Stimulated activated effector memory CD8-positive, alpha-beta T cell treated with anti-CD3 and anti-CD28 coated beads, Interleukin-12 subunit alpha, Interleukin-12 subunit beta, amount 100 ng/mL, for 72 hours (primary cell): Measurements from ENCODE around the gene CCDC18.
"Not testable (repeated sequence)": the region's sequence is repeated elsewhere in the genome, so short reads cannot be mapped to it uniquely, and the experiment has no call there.

Source experiments
- ATAC-seq: fragments of 150-1000 bp; cut with Tn5 transposase; 2 replicates; pipeline ENCODE4 v1.10.0; 2021
- DNase-seq, 2 donors: peaks; one replicate each; pipeline ENCODE4 v3.0.0; 2021 to 2022; ENCODE audit warnings: low spot score in 2 of 2
- H3K27ac Mint-ChIP-seq: one replicate; pipeline ENCODE4 v1.8.0; 2022; ENCODE audit warnings: mild to moderate bottlenecking, mixed read lengths
- H3K36me3 Mint-ChIP-seq: one replicate; pipeline ENCODE4 v1.8.0; 2022; ENCODE audit warnings: mild to moderate bottlenecking, mixed read lengths
- H3K4me1 Mint-ChIP-seq: one replicate; pipeline ENCODE4 v1.8.0; 2022; ENCODE audit warnings: mixed read lengths
- H3K4me3 Mint-ChIP-seq: one replicate; pipeline ENCODE4 v1.8.0; 2022; ENCODE audit warnings: mild to moderate bottlenecking, mixed read lengths
- H3K9me3 Mint-ChIP-seq: one replicate; pipeline ENCODE4 v1.8.0; 2022; ENCODE audit warnings: mixed read lengths

The CCDC18 gene

DNA sequence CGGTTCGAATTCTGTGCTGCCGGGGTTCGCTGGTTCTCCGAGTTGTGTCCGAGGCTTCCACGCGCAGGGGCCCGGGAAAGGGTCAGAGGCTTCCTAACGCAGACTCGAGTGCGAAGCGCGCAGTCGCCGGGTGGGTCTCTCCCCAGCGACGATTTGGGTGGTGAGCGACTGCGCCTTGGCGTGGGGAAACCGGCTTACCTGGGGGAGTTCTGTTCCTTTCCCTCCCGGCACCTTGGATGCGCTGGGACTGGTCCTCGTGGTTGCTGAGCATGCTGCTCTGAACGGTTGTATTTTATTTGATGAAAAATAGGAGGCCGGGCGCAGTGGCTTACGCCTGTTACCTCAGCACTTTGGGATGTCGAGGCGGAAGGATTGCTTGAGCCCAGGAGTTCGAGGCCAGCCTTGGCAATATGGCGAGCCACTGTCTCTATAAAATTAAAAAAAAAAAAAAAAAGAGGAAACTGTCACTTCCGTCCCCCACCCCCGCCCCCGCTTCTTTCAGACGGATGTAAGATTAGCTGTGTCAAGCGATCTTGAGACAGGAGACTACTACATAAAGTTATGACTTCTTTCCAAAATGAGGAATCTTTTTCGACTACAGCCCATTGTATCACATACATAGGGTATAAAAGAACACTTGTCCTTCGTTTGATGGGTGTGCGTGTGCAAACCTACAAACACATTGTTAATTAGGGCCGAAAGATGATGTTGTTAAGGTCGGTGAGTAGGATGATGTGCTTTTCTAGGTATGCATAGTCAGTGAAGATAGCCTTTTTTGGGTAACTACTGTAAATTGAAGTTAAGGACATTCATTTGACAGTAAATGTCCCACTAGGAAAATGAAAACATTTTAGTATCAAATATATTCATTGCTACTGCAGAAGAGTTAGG, at the start of gene CCDC18:
Gene CCDC18 (plus strand): TSS at position 2 of the 891 bp plus-strand sequence. CDS start 2,638 bp downstream, outside the sequence.
- Mint-ChIP-seq H3K4me1 (peaks cover 45% of the 10 kb centered on the region), H3K9me3 (no peaks in the 10 kb centered on the region), H3K4me3 (peak within 1 kb of the TSS; percentile 89), H3K27ac (peak within 1 kb of the TSS; percentile 94), H3K36me3 (peaks cover 67% of the 10 kb centered on the region)
- no peak for DNase-seq
- ATAC-seq, result peak; percentile 31

- no peaks in the 10 kb centered on the region for H3K9me3 Mint-ChIP-seq
- no peak overlapping the region for H3K27ac Mint-ChIP-seq
- no peaks in the 10 kb centered on the region for H3K4me1 Mint-ChIP-seq
- ATAC-seq (no peak), DNase-seq (no peak)
- no peak overlapping the region for H3K4me3 Mint-ChIP-seq
- H3K36me3 Mint-ChIP-seq, result peaks cover under 1% of the 10 kb centered on the region
These were observed 47.9 kb upstream of the CCDC18 start for GRCh38 chr1:93132638-93133037.

DNA sequence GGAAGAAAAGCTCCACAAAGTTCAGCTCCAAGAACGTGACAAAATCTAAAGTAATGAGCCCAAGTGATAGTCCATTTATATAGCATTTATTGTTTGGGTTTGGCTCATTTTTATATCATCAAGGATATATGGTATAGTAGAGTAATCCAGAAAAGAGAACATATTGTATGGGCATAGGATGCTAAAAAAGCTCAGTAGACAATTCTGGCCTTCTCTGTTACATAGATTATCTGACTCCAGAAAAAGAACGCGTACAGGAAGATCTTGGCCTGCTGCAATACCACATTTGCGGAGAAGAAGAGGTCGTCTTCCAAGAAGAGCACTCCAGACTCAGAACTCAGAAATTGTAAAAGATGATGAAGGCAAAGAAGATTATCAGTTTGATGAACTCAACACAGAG, 44.1 kb upstream of the CCDC18 start:
- Mint-ChIP-seq H3K27ac (no peak overlapping the region), H3K9me3 (no peaks in the 10 kb centered on the region), H3K4me3 (no peak overlapping the region), H3K4me1 (no peaks in the 10 kb centered on the region), H3K36me3 (no peaks in the 10 kb centered on the region)
- DNase-seq (no peak), ATAC-seq (no peak)

DNA sequence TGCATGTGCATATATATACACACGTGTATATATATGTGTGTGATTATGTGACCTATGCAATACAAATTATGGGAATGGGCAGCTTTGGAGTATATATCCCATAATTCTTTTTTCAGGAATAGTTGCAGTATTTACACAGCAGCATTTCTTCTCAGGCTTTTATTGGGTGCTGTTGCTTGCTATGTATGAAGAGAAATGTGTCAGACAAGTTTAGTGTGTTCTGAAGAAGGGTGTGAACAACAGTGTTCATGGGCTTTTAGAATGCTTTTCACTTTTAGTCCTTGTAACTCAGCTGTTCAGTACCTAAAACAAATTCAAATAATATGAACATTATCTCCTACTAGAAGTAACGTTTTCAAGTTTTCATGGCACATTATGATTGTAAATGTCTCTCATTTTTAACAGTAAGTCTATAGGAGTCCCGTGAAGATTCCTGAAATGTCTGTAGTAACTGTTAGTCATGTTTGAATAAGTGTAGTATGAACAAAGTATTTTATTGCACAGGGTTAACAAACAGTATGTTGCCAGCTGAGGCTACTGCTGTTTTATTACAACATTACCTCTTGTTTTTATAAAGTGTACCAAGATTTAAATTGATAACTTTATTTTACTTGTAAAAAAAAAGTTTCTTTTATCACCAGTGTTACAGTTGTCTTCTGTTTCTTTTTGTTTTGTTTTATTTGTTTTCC, 42.8 kb upstream of the CCDC18 start:
- Mint-ChIP-seq H3K9me3 (no peaks in the 10 kb centered on the region), H3K4me3 (no peak overlapping the region), H3K27ac (no peak overlapping the region), H3K4me1 (no peaks in the 10 kb centered on the region), H3K36me3 (peaks cover 2% of the 10 kb centered on the region)
- ATAC-seq, result no peak
- DNase-seq, result no peak

GRCh38 chr1:93140106-93140505, 40.4 kb upstream of the CCDC18 start:
- H3K4me3 Mint-ChIP-seq, result no peak overlapping the region
- H3K4me1 Mint-ChIP-seq, result no peaks in the 10 kb centered on the region
- no peaks in the 10 kb centered on the region for H3K9me3 Mint-ChIP-seq
- DNase-seq (no peak), ATAC-seq (no peak)
- peak overlapping the region; percentile 63 for H3K27ac Mint-ChIP-seq
- H3K36me3 Mint-ChIP-seq, result peaks cover 15% of the 10 kb centered on the region

DNA sequence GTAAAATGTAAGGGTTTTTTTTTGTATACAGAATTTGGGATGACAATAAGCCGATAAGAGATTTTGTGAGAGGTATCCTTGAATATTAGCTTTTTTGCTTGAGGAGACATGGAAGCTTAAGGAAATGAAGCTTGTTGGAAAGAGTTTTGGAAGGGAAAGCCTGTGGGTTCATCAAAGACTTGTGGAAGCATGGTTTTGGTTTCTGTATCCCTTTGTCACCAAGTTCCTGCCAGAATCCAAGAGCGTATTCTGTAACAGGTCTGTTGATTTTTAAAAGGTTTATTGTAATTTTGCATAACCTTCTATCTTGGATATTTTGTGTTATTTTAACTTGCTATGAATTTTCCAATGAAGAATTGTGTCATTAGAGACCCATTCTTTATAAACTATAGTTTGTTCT, 38.4 kb upstream of the CCDC18 start:
- H3K9me3 Mint-ChIP-seq, result no peaks in the 10 kb centered on the region
- DNase-seq, result no peak
- H3K27ac Mint-ChIP-seq, result no peak overlapping the region
- ATAC-seq, result no peak
- no peaks in the 10 kb centered on the region for H3K4me1 Mint-ChIP-seq
- no peak overlapping the region for H3K4me3 Mint-ChIP-seq
- H3K36me3 Mint-ChIP-seq, result peaks cover 24% of the 10 kb centered on the region

DNA sequence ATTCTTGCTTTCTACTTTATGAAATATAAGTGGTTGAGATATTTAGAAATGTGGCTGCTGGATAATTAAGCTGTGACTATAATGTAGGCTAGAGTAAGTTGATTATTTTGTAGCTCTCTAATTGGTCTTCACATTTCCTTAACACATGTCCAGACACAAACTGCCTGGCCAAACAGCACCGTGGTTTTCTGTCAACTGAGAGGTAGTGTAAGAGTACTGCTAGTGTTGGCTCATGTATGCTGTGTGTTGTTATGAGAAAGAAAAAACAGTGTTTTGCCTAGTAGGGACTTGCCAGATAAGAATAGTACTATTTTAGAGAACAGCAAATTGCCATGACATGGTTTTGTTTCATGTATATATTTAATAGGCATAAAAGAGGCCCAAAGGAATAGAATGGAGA, 37.4 kb upstream of the CCDC18 start:
- H3K36me3 Mint-ChIP-seq, result peaks cover 33% of the 10 kb centered on the region
- ATAC-seq (no peak), DNase-seq (no peak)
- H3K4me3 Mint-ChIP-seq, result no peak overlapping the region
- no peaks in the 10 kb centered on the region for H3K4me1 Mint-ChIP-seq
- no peaks in the 10 kb centered on the region for H3K9me3 Mint-ChIP-seq
- H3K27ac Mint-ChIP-seq, result peak overlapping the region; percentile 30

DNA sequence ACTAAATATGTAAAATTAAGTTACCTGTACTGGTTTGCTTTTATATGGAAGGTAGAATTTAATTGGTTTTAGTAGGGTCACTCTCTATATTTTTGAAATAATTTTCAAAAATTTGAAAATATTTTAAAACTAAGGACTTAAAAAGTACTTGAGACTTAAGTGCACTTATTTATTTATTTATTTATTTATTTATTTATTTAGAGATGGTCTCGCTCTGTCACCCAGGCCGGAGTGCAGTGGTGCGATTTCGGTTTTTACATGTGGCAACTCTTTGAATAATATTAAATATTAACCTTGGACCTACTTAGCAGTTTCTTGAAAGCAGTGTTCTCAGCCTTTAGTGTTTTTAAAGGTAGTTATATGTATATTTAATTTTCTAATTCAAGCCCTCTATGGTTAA, 36.8 kb upstream of the CCDC18 start:
- Mint-ChIP-seq H3K4me1 (no peaks in the 10 kb centered on the region), H3K4me3 (no peak overlapping the region), H3K9me3 (no peaks in the 10 kb centered on the region), H3K27ac (no peak overlapping the region), H3K36me3 (peaks cover 40% of the 10 kb centered on the region)
- DNase-seq, result no peak
- ATAC-seq, result no peak

DNA sequence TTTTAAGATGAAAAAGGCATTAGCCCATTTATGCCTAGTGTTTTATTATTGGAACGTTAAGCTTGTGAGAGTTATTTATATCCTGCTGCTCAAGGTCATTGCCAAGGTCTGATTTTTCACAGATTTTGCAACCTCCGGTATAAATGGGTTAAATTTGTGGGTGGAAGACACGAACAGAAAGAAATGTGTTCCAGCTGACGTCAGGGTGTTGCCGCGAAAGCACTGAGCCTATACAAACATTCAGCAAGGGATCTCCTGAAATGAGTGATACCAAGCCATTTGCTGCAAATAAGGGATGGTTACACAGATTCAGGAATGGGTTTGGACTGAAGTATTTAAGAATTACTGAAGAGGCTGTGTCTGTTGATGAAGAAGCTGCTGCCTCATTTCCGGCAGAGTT, 32.5 kb upstream of the CCDC18 start:
- DNase-seq (no peak), ATAC-seq (no peak)
- Mint-ChIP-seq H3K4me3 (no peak overlapping the region), H3K36me3 (peaks cover 78% of the 10 kb centered on the region), H3K27ac (peak overlapping the region; percentile 21), H3K4me1 (no peaks in the 10 kb centered on the region), H3K9me3 (no peaks in the 10 kb centered on the region)

DNA sequence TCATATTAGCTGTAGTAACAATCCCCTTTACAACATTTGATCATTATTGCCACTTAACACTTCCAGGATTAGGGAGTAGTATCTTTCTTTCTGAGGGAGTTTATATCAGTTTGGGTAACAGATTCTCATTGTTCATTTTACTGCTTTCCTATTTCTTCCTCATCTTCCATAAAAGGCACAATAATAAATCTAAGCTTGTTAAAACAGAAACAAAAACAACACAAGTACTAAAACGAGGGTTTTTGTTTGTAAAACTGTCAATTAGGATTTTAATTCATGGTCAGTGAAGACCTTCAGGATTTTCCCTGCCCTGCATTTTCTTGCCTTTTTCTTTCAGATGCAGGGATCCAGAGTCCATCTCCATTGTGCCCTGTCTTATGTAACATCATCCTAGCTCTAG, 29.8 kb upstream of the CCDC18 start:
- H3K27ac Mint-ChIP-seq, result peak overlapping the region; percentile 21
- H3K36me3 Mint-ChIP-seq, result peaks cover 94% of the 10 kb centered on the region

DNA sequence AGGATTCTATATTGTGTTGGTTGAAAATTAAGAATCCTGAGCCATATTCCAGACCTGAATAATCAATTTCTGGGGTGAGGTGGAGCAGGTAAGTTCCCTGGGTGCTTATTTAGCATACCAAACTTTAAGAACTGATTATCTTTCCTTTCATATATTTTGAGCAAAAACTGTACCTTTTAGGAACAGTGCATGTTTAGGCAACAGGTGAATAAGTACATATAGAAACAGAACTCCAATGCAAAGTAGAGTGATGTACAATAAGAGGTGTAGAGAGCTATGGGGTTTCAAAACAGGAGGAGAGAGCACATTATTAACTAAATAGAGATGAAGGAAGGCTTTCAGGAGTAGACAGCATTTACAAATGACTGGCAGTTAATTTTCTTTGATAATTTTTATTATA, 29.1 kb upstream of the CCDC18 start:
- Mint-ChIP-seq H3K4me3 (no peak overlapping the region), H3K4me1 (peaks cover 5% of the 10 kb centered on the region), H3K36me3 (peaks cover 100% of the 10 kb centered on the region), H3K9me3 (no peaks in the 10 kb centered on the region), H3K27ac (peak overlapping the region; percentile 13)
- no peak for ATAC-seq
- DNase-seq, result no peak

More for the DNA sequence above, 29.8 kb upstream of the CCDC18 start:
- Mint-ChIP-seq H3K9me3 (no peaks in the 10 kb centered on the region), H3K4me3 (no peak overlapping the region), H3K4me1 (no peaks in the 10 kb centered on the region)
- no peak for ATAC-seq
- DNase-seq, result no peak

DNA sequence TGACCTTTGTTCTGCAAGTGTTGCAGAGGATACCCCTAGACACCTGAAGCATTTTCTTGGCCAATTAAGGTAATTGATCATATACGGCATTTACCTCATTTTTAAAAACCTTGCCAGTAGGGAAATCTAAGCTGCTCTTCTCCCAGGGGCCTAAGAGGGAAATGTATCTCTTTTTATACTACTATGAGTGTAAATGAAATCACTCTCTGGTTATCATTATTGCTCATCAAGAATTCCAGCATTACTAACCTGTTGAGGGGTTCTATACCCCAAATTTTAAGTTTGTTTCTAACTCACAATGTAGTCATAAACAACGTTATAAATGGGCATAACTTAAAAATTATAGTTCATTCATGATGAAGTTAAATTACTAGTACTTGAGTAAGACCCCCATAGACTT, 27.7 kb upstream of the CCDC18 start:
- peak overlapping the region; percentile 32 for H3K27ac Mint-ChIP-seq
- H3K9me3 Mint-ChIP-seq, result no peaks in the 10 kb centered on the region
- peaks cover 6% of the 10 kb centered on the region for H3K4me1 Mint-ChIP-seq
- peaks cover 99% of the 10 kb centered on the region for H3K36me3 Mint-ChIP-seq
- DNase-seq (no peak), ATAC-seq (peak; percentile 74)
- no peak overlapping the region for H3K4me3 Mint-ChIP-seq

GRCh38 chr1:93154898-93155297, 25.6 kb upstream of the CCDC18 start:
- H3K27ac Mint-ChIP-seq, result peak overlapping the region; percentile 77
- no peak overlapping the region for H3K4me3 Mint-ChIP-seq
- H3K4me1 Mint-ChIP-seq, result peaks cover 6% of the 10 kb centered on the region
- ATAC-seq (no peak), DNase-seq (no peak)
- peaks cover 99% of the 10 kb centered on the region for H3K36me3 Mint-ChIP-seq
- H3K9me3 Mint-ChIP-seq, result no peaks in the 10 kb centered on the region

- peaks cover 97% of the 10 kb centered on the region for H3K36me3 Mint-ChIP-seq
- ATAC-seq, result peak; percentile 89
- peaks cover 6% of the 10 kb centered on the region for H3K4me1 Mint-ChIP-seq
- H3K27ac Mint-ChIP-seq, result peak overlapping the region; percentile 77
- H3K4me3 Mint-ChIP-seq, result no peak overlapping the region
- no peak for DNase-seq
- H3K9me3 Mint-ChIP-seq, result no peaks in the 10 kb centered on the region
These were observed 25.2 kb upstream of the CCDC18 start for GRCh38 chr1:93155335-93155734.

GRCh38 chr1:93159337-93159736, 21.2 kb upstream of the CCDC18 start:
- H3K27ac Mint-ChIP-seq, result peak overlapping the region; percentile 35

GRCh38 chr1:93163314-93163713, 17.2 kb upstream of the CCDC18 start:
- H3K27ac Mint-ChIP-seq, H3K4me3 Mint-ChIP-seq, H3K9me3 Mint-ChIP-seq, ATAC-seq, DNase-seq: not testable (repeated sequence)
- peaks cover 51% of the 10 kb centered on the region for H3K36me3 Mint-ChIP-seq
- peaks cover 34% of the 10 kb centered on the region for H3K4me1 Mint-ChIP-seq

More at GRCh38 chr1:93159337-93159736, 21.2 kb upstream of the CCDC18 start:
- Mint-ChIP-seq H3K9me3 (no peaks in the 10 kb centered on the region), H3K4me1 (peaks cover 25% of the 10 kb centered on the region), H3K36me3 (peaks cover 84% of the 10 kb centered on the region), H3K4me3 (no peak overlapping the region)
- DNase-seq (no peak), ATAC-seq (no peak)
